Activated CD4-positive, alpha-beta T cell treated with anti-CD3 and anti-CD28 coated beads for 36 hours (primary cell): ENCODE data around the gene UTP14C. TPM values are rescaled to one million over a fixed set of nuclear protein-coding genes. Genes with fewer than 3 reads are reported as not detected.
A peak's percentile ranks its signal among the peaks of the same experiment; 100 is the strongest.

Experiments
- ATAC-seq: fragments of 200-7000 bp; cut with Tn5 transposase; one replicate; pipeline ENCODE4 v1.10.0; 2021; ENCODE audit warnings: mild to moderate bottlenecking, moderate library complexity
- CTCF ChIA-PET: fragments of 350-600 bp; sonication (Branson Sonifier 250); formaldehyde crosslinking; loops from one replicate; lab custom pipeline; 2021; ENCODE audit warnings: antibody characterized with exemption; lab: Charles Lee
- POLR2A ChIA-PET: fragments of 350-600 bp; sonication (Branson Sonifier 250); formaldehyde crosslinking; loops from one replicate; lab custom pipeline; 2021; ENCODE audit warnings: antibody characterized with exemption, inconsistent platforms; lab: Charles Lee
- DNase-seq: peaks from one replicate; pipeline ENCODE4 v3.0.0-alpha.2; 2020
- H3K27ac Mint-ChIP-seq: one replicate; pipeline ENCODE4 v1.8.0; 2021; ENCODE audit warnings: mixed read lengths
- H3K27me3 Mint-ChIP-seq: one replicate; pipeline ENCODE4 v1.8.0; 2021; ENCODE audit warnings: mixed read lengths
- H3K36me3 Mint-ChIP-seq: one replicate; pipeline ENCODE4 v1.8.0; 2021; ENCODE audit warnings: low read depth, mixed read lengths
- H3K4me1 Mint-ChIP-seq: one replicate; pipeline ENCODE4 v1.8.0; 2021; ENCODE audit warnings: mixed read lengths
- H3K4me3 Mint-ChIP-seq: one replicate; pipeline ENCODE4 v1.8.0; 2021; ENCODE audit warnings: mild to moderate bottlenecking, moderate library complexity, mixed read lengths
- H3K9me3 Mint-ChIP-seq: one replicate; pipeline ENCODE4 v1.8.0; 2021; ENCODE audit warnings: low read depth, mixed read lengths
- intact Hi-C, 2 experiments: fragments of 100-400 bp; cut with DNase I in 1 of 2; cut with micrococcal nuclease in 1 of 2; formaldehyde crosslinking; loops; one replicate each; pipeline versions ENCODE4 v1.14.2 to v1.15.1; 2022 to 2024; cut with DNase I, micrococcal nuclease
- total RNA-seq, 2 experiments: library from RNA; stranded (reverse); gene quantifications; one replicate each; pipeline ENCODE4 v1.2.3, GENCODE V29; 2021

UTP14C gene
- total RNA-seq, 2 experiments from 2014 or later, result 6.1 to 7.6 TPM

GRCh38 chr13:52004511-52005170 is 19.9 kb upstream of the UTP14C start:
- ChIA-PET CTCF (interaction anchor here (3.5 kb wide), 1 partner anchor 9 kb away, joined by 17 read pairs; the partner anchor contains the start of gene ALG11), POLR2A (no interaction called here)
- no peaks in the 10 kb centered on the region for H3K36me3 Mint-ChIP-seq
- no peaks in the 10 kb centered on the region for H3K9me3 Mint-ChIP-seq
- intact Hi-C loops, result loop anchor here in 1 of 2 experiments (5.0 kb wide), 1 partner anchor 233 kb away; no protein-coding TSS in a partner anchor
- DNase-seq (no peak), ATAC-seq (no peak)
- no peak overlapping the region for H3K27ac Mint-ChIP-seq
- peaks cover 3% of the 10 kb centered on the region for H3K4me1 Mint-ChIP-seq
- peaks cover 7% of the 10 kb centered on the region for H3K27me3 Mint-ChIP-seq
- H3K4me3 Mint-ChIP-seq, result no peak overlapping the region

- Mint-ChIP-seq H3K9me3 (no peaks in the 10 kb centered on the region), H3K27ac (no peak overlapping the region), H3K4me1 (peaks cover 9% of the 10 kb centered on the region), H3K27me3 (peaks cover 14% of the 10 kb centered on the region), H3K36me3 (no peaks in the 10 kb centered on the region), H3K4me3 (no peak overlapping the region)
- POLR2A ChIA-PET, result no interaction called here
- intact Hi-C loops, result no loop called here
- CTCF ChIA-PET, result no interaction called here
- no peak for ATAC-seq
- DNase-seq, result no peak
These were observed 18.5 kb upstream of the UTP14C start for GRCh38 chr13:52005841-52006522.

GRCh38 chr13:52006523-52007245 is 17.8 kb upstream of the UTP14C start:
- ATAC-seq, result no peak
- H3K9me3 Mint-ChIP-seq, result no peaks in the 10 kb centered on the region
- CTCF ChIA-PET, result interaction anchor here (1.4 kb wide), 1 partner anchor 121 kb away, joined by 5 read pairs; no protein-coding TSS in a partner anchor

GRCh38 chr13:52009946-52010345 is 14.5 kb upstream of the UTP14C start:
- no peak overlapping the region for H3K4me3 Mint-ChIP-seq
- DNase-seq (no peak), ATAC-seq (no peak)
- H3K9me3 Mint-ChIP-seq, result no peaks in the 10 kb centered on the region
- intact Hi-C loops, result loop anchor here (2.0 to 5.0 kb wide), 3 partner anchors 183 to 1098 kb away; no protein-coding TSS in a partner anchor
- no peak overlapping the region for H3K27ac Mint-ChIP-seq
- H3K27me3 Mint-ChIP-seq, result peaks cover 17% of the 10 kb centered on the region
- peaks cover 3% of the 10 kb centered on the region for H3K36me3 Mint-ChIP-seq
- ChIA-PET CTCF (no interaction called here), POLR2A (no interaction called here)
- H3K4me1 Mint-ChIP-seq, result peaks cover 15% of the 10 kb centered on the region

More at GRCh38 chr13:52006523-52007245, 17.8 kb upstream of the UTP14C start:
- Mint-ChIP-seq H3K4me3 (no peak overlapping the region), H3K27ac (no peak overlapping the region), H3K4me1 (peaks cover 9% of the 10 kb centered on the region), H3K36me3 (no peaks in the 10 kb centered on the region), H3K27me3 (peaks cover 17% of the 10 kb centered on the region)
- DNase-seq, result no peak
- intact Hi-C loops, result no loop called here
- POLR2A ChIA-PET, result no interaction called here

GRCh38 chr13:52010890-52011631 is 13.4 kb upstream of the UTP14C start, which contains the start of gene ATP7B:
TSS of gene ATP7B (minus strand) at chr13:52011450. CDS start at chr13:52011337, 113 bp downstream.
- peak within 1 kb of the TSS; percentile 100 for H3K4me3 Mint-ChIP-seq
- H3K4me1 Mint-ChIP-seq, result peaks cover 20% of the 10 kb centered on the region
- DNase-seq (no peak), ATAC-seq (no peak)
- ChIA-PET POLR2A (interaction anchor here (0.5 kb wide), 1 partner anchor 105 kb away, joined by 5 read pairs; no protein-coding TSS in a partner anchor), CTCF (no interaction called here)
- peaks cover 17% of the 10 kb centered on the region for H3K27me3 Mint-ChIP-seq
- H3K36me3 Mint-ChIP-seq, result peaks cover 8% of the 10 kb centered on the region
- peak within 1 kb of the TSS; percentile 91 for H3K27ac Mint-ChIP-seq
- intact Hi-C loops, result loop anchor here (2.0 to 5.0 kb wide), 3 partner anchors 184 to 1099 kb away; no protein-coding TSS in a partner anchor
- no peaks in the 10 kb centered on the region for H3K9me3 Mint-ChIP-seq

GRCh38 chr13:52011632-52012511 is 12.6 kb upstream of the UTP14C start, which contains the start of gene ALG11:
TSS of gene ALG11 (plus strand) at chr13:52012398. CDS start at chr13:52012419, 21 bp downstream.
- ATAC-seq, result peak; percentile 99
- Mint-ChIP-seq H3K4me1 (peaks cover 20% of the 10 kb centered on the region), H3K27ac (peak within 1 kb of the TSS; percentile 91), H3K27me3 (peaks cover 17% of the 10 kb centered on the region), H3K9me3 (no peaks in the 10 kb centered on the region), H3K4me3 (peak within 1 kb of the TSS; percentile 100), H3K36me3 (peaks cover 13% of the 10 kb centered on the region)
- POLR2A ChIA-PET, result interaction anchor here (0.5 to 1.0 kb wide), 4 partner anchors 104 to 641 kb away, joined by 3 to 5 read pairs (median 3); partner anchors contain the start of gene SUGT1
- peak; percentile 100 for DNase-seq
- CTCF ChIA-PET, result interaction anchor here (0.7 to 3.4 kb wide), 8 partner anchors 9 to 757 kb away, joined by 3 to 17 read pairs (median 4); no protein-coding TSS in a partner anchor
- intact Hi-C loops, result loop anchor here (1.0 to 5.0 kb wide), 14 partner anchors 115 to 1100 kb away; partner anchors contain the start of genes WDFY2 (in 2 of the 2), CKAP2 (in 1 of the 2), INTS6 (in 1 of the 2) and NEK3 (in 1 of the 2)

GRCh38 chr13:52012512-52012836 is 12.0 kb upstream of the UTP14C start:
- CTCF ChIA-PET, result interaction anchor here (0.7 to 3.4 kb wide), 9 partner anchors 9 to 756 kb away, joined by 3 to 17 read pairs (median 4); no protein-coding TSS in a partner anchor
- peak overlapping the region; percentile 91 for H3K27ac Mint-ChIP-seq

GRCh38 chr13:52016296-52016695 is 8.2 kb upstream of the UTP14C start:
- DNase-seq (no peak), ATAC-seq (no peak)
- peaks cover 34% of the 10 kb centered on the region for H3K36me3 Mint-ChIP-seq
- H3K4me3 Mint-ChIP-seq, result no peak overlapping the region
- H3K9me3 Mint-ChIP-seq, result no peaks in the 10 kb centered on the region
- intact Hi-C loops, result no loop called here
- no peaks in the 10 kb centered on the region for H3K27me3 Mint-ChIP-seq
- ChIA-PET CTCF (no interaction called here), POLR2A (no interaction called here)
- H3K27ac Mint-ChIP-seq, result no peak overlapping the region
- peaks cover 18% of the 10 kb centered on the region for H3K4me1 Mint-ChIP-seq

More at GRCh38 chr13:52012512-52012836, 12.0 kb upstream of the UTP14C start:
- no peak for DNase-seq
- H3K4me3 Mint-ChIP-seq, result peak overlapping the region; percentile 100
- H3K4me1 Mint-ChIP-seq, result peaks cover 24% of the 10 kb centered on the region
- no peak for ATAC-seq
- H3K36me3 Mint-ChIP-seq, result peaks cover 14% of the 10 kb centered on the region
- intact Hi-C loops, result loop anchor here (1.0 to 5.0 kb wide), 13 partner anchors 115 to 1100 kb away; partner anchors contain the start of genes WDFY2 (in 2 of the 2), CKAP2 (in 1 of the 2), INTS6 (in 1 of the 2) and NEK3 (in 1 of the 2)
- POLR2A ChIA-PET, result interaction anchor here (0.6 to 1.0 kb wide), 3 partner anchors 444 to 640 kb away, joined by 3 read pairs; partner anchors contain the start of gene SUGT1
- no peaks in the 10 kb centered on the region for H3K9me3 Mint-ChIP-seq
- H3K27me3 Mint-ChIP-seq, result peaks cover 17% of the 10 kb centered on the region

GRCh38 chr13:52020191-52020590 is 4.3 kb upstream of the UTP14C start:
- Mint-ChIP-seq H3K36me3 (peaks cover 57% of the 10 kb centered on the region), H3K27ac (no peak overlapping the region)

More at GRCh38 chr13:52020191-52020590, 4.3 kb upstream of the UTP14C start:
- no peak for DNase-seq
- peaks cover 11% of the 10 kb centered on the region for H3K4me1 Mint-ChIP-seq
- no peak for ATAC-seq
- intact Hi-C loops, result no loop called here
- ChIA-PET POLR2A (no interaction called here), CTCF (interaction anchor here (1.2 kb wide), 1 partner anchor 17 kb away, joined by 3 read pairs; no protein-coding TSS in a partner anchor)
- no peaks in the 10 kb centered on the region for H3K27me3 Mint-ChIP-seq
- H3K4me3 Mint-ChIP-seq, result no peak overlapping the region
- no peaks in the 10 kb centered on the region for H3K9me3 Mint-ChIP-seq
